HT1080 (cell line): ENCODE data around the gene ABCB9. TPM values are rescaled to one million over a fixed set of nuclear protein-coding genes. Genes with fewer than 3 reads are reported as not detected.

Experiments used
- DNase-seq: peaks from one replicate; pipeline ENCODE4 v3.0.0-alpha.2; 2015; ENCODE audit warnings: low read depth
- total RNA-seq: library from RNA; depleted of rRNA; stranded (reverse); fragments of >200 nt; shearing (Covaris generic); gene quantifications from 2 replicates; pipeline ENCODE4 v1.2.3, GENCODE V29; 2014

Gene ABCB9
- total RNA-seq, 1 experiment from 2014 or later, result 32.8 TPM

- DNase-seq, result no peak
Measured at GRCh38 chr12:122982963-122983788, 16.9 kb upstream of the ABCB9 start.

DNA sequence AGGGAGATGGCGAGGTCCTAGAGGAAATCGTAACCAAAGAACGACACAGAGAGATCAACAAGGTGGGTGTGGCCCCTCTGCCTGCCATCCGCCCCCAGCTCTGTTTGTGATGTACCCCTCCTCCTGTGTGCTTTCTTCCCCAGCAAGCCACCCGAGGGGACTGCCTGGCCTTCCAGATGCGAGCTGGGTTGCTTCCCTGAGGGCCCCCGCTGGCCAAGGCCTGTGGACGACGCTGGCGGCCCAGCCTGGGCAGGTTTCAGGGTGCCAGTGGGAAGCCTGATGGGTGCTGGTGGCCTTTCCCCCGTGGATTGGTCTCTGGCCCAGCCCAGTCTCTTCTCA is 16.2 kb upstream of the ABCB9 start:
- no peak for DNase-seq

DNA sequence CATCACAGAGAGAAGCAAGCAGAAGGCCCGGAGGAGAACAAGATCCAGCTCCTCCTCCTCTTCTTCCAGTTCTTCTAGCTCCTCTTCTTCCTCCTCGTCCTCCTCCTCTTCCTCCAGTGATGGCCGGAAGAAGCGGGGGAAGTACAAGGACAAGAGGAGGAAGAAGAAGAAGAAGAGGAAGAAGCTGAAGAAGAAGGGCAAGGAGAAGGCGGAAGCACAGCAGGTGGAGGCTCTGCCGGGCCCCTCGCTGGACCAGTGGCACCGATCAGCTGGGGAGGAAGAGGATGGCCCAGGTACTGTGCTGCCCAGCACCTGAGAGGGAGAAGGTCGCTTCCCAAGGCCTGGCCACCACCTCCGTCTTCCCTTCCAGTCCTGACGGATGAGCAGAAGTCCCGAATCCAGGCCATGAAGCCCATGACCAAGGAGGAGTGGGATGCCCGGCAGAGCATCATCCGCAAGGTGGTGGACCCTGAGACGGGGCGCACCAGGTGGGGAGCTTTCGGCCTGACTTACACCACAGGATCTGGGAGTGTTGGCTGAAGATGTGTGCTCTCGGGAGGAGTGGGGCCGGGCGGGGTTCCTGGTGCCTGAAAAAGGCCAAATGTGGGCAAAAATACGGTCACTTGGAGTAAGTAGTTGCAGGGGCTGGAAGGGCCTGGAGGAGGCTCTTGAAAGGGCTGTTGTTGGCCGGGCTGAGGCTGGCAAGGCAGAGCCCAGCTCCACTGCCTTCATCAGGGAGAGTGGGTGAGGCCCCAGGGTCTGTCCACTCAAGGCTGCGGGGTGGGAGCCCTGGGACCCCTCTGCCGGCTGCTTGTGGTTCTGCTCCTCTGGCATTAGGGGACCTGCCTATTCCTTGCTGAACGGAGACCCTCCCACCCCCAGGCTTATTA is 15.6 kb upstream of the ABCB9 start:
- no peak for DNase-seq

- DNase-seq, result peak; percentile 30
Measured at GRCh38 chr12:122981036-122981471, 14.8 kb upstream of the ABCB9 start.

GRCh38 chr12:122980183-122981035 is 14.1 kb upstream of the ABCB9 start, which contains the start of gene ARL6IP4:
Gene ARL6IP4, plus strand, starts transcription at chr12:122980681. Its CDS starts 459 bp downstream, at chr12:122981140.
- DNase-seq, result peak; percentile 65

GRCh38 chr12:122979908-122980182 is 13.6 kb upstream of the ABCB9 start:
- no peak for DNase-seq

GRCh38 chr12:122979001-122979907 is 13.0 kb upstream of the ABCB9 start:
- no peak for DNase-seq

GRCh38 chr12:122978507-122978955 is 12.3 kb upstream of the ABCB9 start:
- no peak for DNase-seq

DNA sequence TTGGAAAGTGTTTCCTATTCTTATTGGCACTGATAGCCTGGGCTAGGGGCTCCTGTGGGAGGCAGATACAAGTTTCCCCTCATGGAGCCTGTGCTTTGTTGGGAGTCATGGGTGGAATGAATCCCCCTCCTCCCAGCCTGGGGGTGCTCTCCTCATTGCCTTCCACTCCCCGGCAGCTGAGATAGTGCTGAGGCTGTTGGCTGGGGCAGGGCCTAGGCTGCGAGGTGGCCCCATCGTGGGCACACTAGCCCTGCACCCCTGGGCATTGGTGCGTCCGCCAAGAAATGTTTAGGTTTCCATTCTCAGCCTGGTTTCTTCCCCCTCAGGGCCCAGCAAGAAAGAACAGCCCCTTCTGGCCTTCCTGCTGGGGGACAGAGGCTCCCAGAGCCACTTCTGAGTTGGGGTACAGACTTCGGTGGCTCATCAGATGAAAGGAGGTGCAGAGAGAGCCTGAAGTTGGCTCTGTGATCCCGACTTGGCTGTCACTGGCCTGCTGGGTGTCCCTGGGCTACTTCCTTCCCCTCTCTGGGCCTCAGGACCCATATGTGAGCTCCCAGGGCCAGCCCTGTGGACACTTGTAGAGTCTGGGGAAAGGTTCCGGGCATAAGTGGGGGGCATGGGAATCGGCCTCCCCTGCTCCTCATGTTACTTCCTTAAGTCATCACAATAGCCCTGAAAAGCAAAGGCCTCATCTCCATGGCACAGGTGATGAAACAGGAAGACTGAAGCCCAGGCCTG is 11.6 kb upstream of the ABCB9 start:
- DNase-seq, result no peak

GRCh38 chr12:122977153-122977552 is 10.9 kb upstream of the ABCB9 start:
- DNase-seq, result no peak

DNA sequence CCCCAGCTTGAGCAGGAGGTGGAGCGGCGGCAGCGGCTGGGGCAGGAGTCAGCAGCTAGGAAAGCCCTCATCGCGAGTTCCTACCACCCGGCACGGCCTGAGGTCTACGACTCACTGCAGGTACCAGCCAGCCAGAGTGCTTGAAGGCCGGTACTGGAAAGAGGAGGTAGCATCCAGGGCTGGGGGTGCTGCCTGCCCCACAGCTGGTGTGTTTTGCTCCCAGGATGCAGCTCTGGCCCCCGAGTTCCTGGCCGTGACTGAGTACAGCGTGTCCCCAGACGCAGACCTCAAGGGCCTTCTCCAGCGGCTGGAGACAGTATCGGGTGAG is 10.3 kb upstream of the ABCB9 start:
- no peak for DNase-seq

GRCh38 chr12:122975790-122976647 is 9.8 kb upstream of the ABCB9 start:
- no peak for DNase-seq

DNA sequence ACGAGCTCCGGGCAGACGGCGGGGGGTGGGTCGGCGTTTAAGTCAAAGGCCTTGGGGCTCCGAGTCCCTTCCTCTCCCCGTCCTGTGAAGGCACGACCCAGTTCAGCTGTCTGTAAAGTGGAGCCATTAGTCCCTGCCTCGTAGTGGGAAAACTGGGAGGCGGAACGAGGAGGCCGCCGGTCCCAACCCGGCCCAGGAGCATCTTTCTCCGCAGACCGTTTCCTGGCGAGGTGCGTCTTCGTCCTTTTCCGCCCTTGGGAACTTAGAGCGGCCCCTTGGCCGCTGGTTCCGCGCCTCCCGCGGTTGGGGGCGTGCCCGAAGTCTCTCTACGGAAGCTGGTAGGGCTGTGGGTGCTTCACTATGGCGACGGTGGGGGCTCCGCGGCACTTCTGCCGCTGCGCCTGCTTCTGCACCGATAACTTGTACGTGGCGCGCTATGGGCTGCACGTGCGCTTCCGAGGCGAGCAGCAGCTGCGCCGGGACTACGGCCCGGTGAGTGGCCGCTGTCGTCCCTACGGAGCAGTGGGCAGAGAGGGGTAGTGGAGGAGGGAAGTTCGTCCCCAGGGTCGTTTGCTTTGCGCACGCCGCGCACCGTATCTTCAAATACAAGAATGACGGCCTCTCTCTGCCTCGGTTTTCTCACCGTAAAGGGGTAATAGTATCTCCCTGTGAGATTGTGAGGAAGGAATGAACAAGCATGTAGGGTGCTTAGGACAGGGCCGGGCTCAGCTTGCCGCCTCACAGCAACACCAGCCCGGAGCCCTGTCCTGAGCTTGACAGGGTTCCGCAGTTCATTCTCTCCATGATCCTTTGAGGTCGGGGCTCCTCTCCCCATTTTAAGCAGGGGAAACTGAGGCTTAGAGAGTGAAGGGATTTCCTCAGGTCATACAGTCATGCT is 8.9 kb upstream of the ABCB9 start, which contains the start of gene OGFOD2:
OGFOD2 (plus strand) TSS at position 353 of the 898 bp plus-strand sequence; CDS start at position 361, 8 bp downstream.
- peak; percentile 87 for DNase-seq

- peak; percentile 94 for DNase-seq
Measured at GRCh38 chr12:122974274-122974891, 8.1 kb upstream of the ABCB9 start.

- DNase-seq, result no peak
Measured at GRCh38 chr12:122969676-122970075, 3.4 kb upstream of the ABCB9 start.

DNA sequence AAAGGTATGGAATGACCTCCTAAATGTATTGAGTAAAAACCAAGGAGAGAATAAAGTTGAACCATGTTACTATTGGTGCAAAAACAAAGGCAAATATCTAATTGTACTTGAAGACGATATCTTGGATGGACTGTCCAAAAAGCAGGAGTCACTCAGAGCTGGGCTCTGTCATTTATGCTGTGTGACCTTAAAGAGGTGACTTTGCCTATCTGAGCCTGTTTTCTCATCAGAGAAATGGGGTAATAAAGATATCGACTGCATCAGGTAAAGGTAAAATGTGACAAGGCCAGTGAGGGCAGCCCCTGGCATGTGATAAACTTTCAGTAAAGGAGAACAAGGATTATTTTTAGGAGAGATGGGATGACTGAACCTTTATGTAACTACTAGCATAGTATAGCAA is 1.8 kb upstream of the ABCB9 start:
- DNase-seq, result no peak
